MM.1S (cell line): ENCODE data around the gene AKR7A2.

Experiments used
- EZH2 ChIP-seq: fragments of 300-600 bp; sonication (generic); optimal IDR thresholded peaks from 2 replicates; pipeline ENCODE3; 2017; ENCODE audit warnings: low read depth, mild to moderate bottlenecking, antibody characterized with exemption, low read length, mixed read lengths
- TF ChIP-seq, protein P1 (sequence below): fragments of 300-600 bp; sonication (generic); IDR thresholded peaks from 2 replicates; pipeline ENCODE4 v1.5.1; 2016; ENCODE audit warnings: antibody characterized with exemption, low read length, mixed read lengths

DNA sequence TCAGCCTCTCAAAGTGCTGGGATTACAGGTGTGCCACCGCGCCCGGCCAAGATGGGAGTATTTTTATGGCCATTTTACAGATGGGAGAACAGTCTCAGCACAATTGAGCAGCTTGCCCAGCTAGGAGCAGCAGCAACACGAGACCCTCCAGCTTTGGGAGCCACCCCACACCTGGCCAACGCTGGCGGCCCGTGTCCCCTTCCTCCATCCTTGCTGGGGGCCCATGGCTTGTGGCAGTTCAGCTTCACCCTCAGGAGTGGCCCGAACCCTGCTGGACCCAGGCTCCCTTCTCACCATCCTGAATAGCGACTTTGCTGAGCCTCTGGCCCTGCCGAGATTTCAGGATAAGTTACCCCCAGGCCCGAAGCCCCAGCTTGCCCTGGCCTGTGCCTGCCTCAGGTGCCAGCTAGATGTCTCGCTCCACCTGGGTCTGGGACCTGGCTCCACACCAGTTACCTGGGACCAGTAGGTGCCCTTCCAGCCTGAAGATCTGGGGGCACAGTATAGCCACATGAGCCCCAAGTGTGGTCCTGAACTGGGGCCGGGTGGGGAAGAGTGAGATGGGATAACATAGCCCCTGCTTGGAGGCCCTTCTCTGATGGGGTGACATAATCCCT, 19.4 kb upstream of the AKR7A2 start:
- TF ChIP-seq, protein P1, sequence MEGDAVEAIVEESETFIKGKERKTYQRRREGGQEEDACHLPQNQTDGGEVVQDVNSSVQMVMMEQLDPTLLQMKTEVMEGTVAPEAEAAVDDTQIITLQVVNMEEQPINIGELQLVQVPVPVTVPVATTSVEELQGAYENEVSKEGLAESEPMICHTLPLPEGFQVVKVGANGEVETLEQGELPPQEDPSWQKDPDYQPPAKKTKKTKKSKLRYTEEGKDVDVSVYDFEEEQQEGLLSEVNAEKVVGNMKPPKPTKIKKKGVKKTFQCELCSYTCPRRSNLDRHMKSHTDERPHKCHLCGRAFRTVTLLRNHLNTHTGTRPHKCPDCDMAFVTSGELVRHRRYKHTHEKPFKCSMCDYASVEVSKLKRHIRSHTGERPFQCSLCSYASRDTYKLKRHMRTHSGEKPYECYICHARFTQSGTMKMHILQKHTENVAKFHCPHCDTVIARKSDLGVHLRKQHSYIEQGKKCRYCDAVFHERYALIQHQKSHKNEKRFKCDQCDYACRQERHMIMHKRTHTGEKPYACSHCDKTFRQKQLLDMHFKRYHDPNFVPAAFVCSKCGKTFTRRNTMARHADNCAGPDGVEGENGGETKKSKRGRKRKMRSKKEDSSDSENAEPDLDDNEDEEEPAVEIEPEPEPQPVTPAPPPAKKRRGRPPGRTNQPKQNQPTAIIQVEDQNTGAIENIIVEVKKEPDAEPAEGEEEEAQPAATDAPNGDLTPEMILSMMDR, result no peak
- TF ChIP-seq EZH2, result no peak
